GM21717 (cell line): Measurements from ENCODE around the gene KLHL6.
"Not testable (repeated sequence)": the region's sequence is repeated elsewhere in the genome, so short reads cannot be mapped to it uniquely, and the experiment has no call there.

Experiments
- ATAC-seq: cut with Tn5 transposase; IDR thresholded peaks from one replicate; pipeline ENCODE4 v1.9.1; 2021; ENCODE audit warnings: mild to moderate bottlenecking, moderate library complexity; ENCODE audit not compliant: unreplicated experiment

Gene KLHL6

GRCh38 chr3:183455089-183455488 lies 100.4 kb downstream of the KLHL6 start:
- no peak for ATAC-seq

- ATAC-seq, result no peak
Observed at GRCh38 chr3:183454064-183454463, 101.4 kb downstream of the KLHL6 start.

- no peak for ATAC-seq
Observed at GRCh38 chr3:183449791-183450190, 105.7 kb downstream of the KLHL6 start.

- no peak for ATAC-seq
Observed at GRCh38 chr3:183449391-183449790, 106.1 kb downstream of the KLHL6 start.

GRCh38 chr3:183448369-183449128 lies 107.0 kb downstream of the KLHL6 start:
- ATAC-seq, result no peak

GRCh38 chr3:183447206-183448001 lies 108.1 kb downstream of the KLHL6 start:
- ATAC-seq, result peak; percentile 88

- ATAC-seq, result no peak
Observed at GRCh38 chr3:183446838-183447205, 108.7 kb downstream of the KLHL6 start.

- no peak for ATAC-seq
Observed at GRCh38 chr3:183444748-183445147, 110.8 kb downstream of the KLHL6 start.

- ATAC-seq, result no peak
Observed at GRCh38 chr3:183443395-183444385, 111.8 kb downstream of the KLHL6 start.

GRCh38 chr3:183442994-183443393 lies 112.5 kb downstream of the KLHL6 start:
- no peak for ATAC-seq

- ATAC-seq, result not testable (repeated sequence)
Observed at GRCh38 chr3:183440521-183440920, 115.0 kb downstream of the KLHL6 start.

- ATAC-seq, result no peak
Observed at GRCh38 chr3:183439515-183439914, 116.0 kb downstream of the KLHL6 start.

- no peak for ATAC-seq
Observed at GRCh38 chr3:183438735-183439134, 116.8 kb downstream of the KLHL6 start.

- ATAC-seq, result no peak
Observed at GRCh38 chr3:183437666-183438564, 117.6 kb downstream of the KLHL6 start.
